Measurements from ENCODE around the gene IL10RB. TPM values are rescaled to one million over a fixed set of nuclear protein-coding genes. Genes with fewer than 3 reads are reported as not detected.

IL10RB gene
- total and polyA plus RNA-seq, 9 donors: 18.1 to 31.7 (median 24.8) TPM

DNA sequence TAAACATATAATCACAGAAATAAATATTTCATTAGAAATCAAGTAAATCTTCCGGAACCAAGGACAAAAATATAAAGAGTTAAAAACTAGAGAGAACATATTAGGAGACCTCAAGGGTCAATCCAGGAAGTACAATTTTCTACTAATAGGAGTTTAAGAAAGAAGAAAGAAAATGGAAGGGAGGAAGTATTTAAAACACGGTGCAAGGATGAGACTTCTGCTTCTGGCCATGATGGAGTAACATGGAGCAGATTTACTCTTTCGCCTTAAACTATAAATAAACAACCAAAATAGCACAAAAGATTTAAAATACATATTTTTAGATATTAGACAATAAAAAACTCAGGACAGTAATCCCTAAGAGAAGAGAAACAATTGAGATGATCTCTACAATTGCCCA is 46.0 kb downstream of the IL10RB start:
- Histone ChIP-seq H3K4me3 (no peak overlapping the region), H3K27me3 (no peaks in the 10 kb centered on the region), H3K36me3 (no peaks in the 10 kb centered on the region), H3K4me1 (ENCODE audit: insufficient read depth) (peaks cover 3% of the 10 kb centered on the region), H3K27ac (no peak overlapping the region), H3K9me3 (no peaks in the 10 kb centered on the region)
- TF ChIP-seq, protein P1, sequence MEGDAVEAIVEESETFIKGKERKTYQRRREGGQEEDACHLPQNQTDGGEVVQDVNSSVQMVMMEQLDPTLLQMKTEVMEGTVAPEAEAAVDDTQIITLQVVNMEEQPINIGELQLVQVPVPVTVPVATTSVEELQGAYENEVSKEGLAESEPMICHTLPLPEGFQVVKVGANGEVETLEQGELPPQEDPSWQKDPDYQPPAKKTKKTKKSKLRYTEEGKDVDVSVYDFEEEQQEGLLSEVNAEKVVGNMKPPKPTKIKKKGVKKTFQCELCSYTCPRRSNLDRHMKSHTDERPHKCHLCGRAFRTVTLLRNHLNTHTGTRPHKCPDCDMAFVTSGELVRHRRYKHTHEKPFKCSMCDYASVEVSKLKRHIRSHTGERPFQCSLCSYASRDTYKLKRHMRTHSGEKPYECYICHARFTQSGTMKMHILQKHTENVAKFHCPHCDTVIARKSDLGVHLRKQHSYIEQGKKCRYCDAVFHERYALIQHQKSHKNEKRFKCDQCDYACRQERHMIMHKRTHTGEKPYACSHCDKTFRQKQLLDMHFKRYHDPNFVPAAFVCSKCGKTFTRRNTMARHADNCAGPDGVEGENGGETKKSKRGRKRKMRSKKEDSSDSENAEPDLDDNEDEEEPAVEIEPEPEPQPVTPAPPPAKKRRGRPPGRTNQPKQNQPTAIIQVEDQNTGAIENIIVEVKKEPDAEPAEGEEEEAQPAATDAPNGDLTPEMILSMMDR (IDR thresholded peaks at IDR 0.05): no peak
- TF ChIP-seq EP300 (IDR thresholded peaks at IDR 0.05) (no peak), POLR2A (IDR thresholded peaks at IDR 0.05) (no peak)
- DNase-seq: no peak
- 86 to 88% (median 87%) methylated on average over 3 of the region's 3 CpGs for WGBS, 3 donors
- intact Hi-C loops (cut with DNase I): no loop called here

DNA sequence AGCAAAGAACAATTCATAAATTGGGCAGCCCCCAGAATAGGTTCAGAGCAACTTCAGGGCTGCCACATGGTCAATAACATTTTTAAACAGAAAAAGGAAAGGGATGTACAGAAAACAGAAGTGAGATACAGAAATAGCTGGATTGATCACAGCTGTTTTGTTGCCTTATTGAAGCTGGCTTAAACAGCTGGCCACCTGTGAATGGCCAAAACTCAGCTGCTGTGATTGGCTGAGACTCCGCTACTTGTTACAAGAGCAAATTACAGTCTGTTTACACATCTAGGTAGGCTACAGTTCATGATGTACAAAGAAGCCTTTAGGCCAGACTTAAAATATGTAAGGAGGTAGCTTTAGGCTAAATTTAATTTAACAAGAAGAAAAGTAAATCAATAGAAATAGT is 47.0 kb downstream of the IL10RB start:
- WGBS, 3 donors: 92 to 98% (median 96%) methylated on average over 1 of the region's 1 CpG

DNA sequence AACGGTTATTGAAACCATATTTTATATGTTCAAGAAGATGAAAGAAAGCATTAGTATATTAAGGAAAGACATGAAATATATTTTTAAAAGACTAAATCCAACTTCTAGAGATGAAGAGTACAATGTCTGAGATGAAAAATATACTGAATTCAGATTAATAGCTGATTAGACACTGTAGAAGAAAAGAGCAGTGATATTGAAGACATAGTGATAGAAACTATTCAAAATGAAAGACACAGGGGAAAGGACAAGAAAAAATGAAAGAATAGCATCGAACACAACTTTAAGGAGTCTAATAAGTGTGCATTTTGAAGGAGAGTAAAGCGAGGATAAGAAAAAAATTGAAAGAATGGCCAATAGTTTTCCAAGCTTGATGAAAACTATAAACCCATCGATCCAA is 47.4 kb downstream of the IL10RB start:
- Histone ChIP-seq H3K27me3 (no peaks in the 10 kb centered on the region), H3K4me1 (ENCODE audit: insufficient read depth) (peaks cover 3% of the 10 kb centered on the region), H3K9me3 (no peaks in the 10 kb centered on the region), H3K4me3 (no peak overlapping the region), H3K27ac (no peak overlapping the region), H3K36me3 (no peaks in the 10 kb centered on the region)
- intact Hi-C loops (cut with DNase I): no loop called here
- no peak for DNase-seq
- WGBS, 3 donors: 88 to 95% (median 92%) methylated on average over 4 of the region's 4 CpGs
- TF ChIP-seq, protein P1 (IDR thresholded peaks at IDR 0.05): no peak
- TF ChIP-seq EP300 (IDR thresholded peaks at IDR 0.05): no peak
- TF ChIP-seq POLR2A (IDR thresholded peaks at IDR 0.05): no peak

More for the DNA sequence above, 47.0 kb downstream of the IL10RB start:
- TF ChIP-seq, protein P1 (IDR thresholded peaks at IDR 0.05): no peak
- no peak for TF ChIP-seq POLR2A (IDR thresholded peaks at IDR 0.05)
- no peak for TF ChIP-seq EP300 (IDR thresholded peaks at IDR 0.05)
- Histone ChIP-seq H3K27ac (no peak overlapping the region), H3K36me3 (no peaks in the 10 kb centered on the region), H3K27me3 (no peaks in the 10 kb centered on the region), H3K4me1 (ENCODE audit: insufficient read depth) (peaks cover 3% of the 10 kb centered on the region), H3K9me3 (no peaks in the 10 kb centered on the region), H3K4me3 (no peak overlapping the region)
- intact Hi-C loops (cut with DNase I): no loop called here
- no peak for DNase-seq

DNA sequence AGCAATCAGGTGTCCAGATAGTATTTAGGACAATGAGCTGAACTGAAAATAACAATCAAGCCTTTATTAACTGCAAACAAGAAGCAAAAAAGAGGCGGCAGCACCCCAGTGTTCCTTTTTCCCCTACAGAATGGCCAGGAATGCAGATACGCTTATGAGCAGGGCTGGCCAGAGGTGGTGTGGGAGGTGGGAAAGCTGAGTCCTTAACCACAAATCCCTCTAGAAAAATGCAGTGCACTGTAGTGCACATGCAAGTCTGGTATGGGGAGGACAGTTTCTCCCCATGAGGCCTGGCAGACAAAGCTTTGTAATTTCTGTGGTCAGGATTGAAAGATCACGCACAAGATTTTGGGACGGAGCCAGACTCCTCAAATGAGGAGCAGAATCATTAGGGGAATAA is 47.9 kb downstream of the IL10RB start:
- H3K36me3 ChIP-seq: no peaks in the 10 kb centered on the region
- DNase-seq: no peak
- no peaks in the 10 kb centered on the region for H3K4me1 ChIP-seq (ENCODE audit: insufficient read depth)
- H3K27ac ChIP-seq: no peak overlapping the region
- no peaks in the 10 kb centered on the region for H3K9me3 ChIP-seq
- no peak overlapping the region for H3K4me3 ChIP-seq
- H3K27me3 ChIP-seq: no peaks in the 10 kb centered on the region
- 71 to 82% (median 77%) methylated on average over 4 of the region's 4 CpGs for WGBS, 3 donors
- intact Hi-C loops (cut with DNase I): no loop called here
- TF ChIP-seq POLR2A (IDR thresholded peaks at IDR 0.05) (no peak), EP300 (IDR thresholded peaks at IDR 0.05) (no peak)
- TF ChIP-seq, protein P1 (IDR thresholded peaks at IDR 0.05): no peak

Measured in ovary (tissue), 9 donors.